Measurements from ENCODE around the gene DYNLT2.
"Not testable (repeated sequence)": the region's sequence is repeated elsewhere in the genome, so short reads cannot be mapped to it uniquely, and the experiment has no call there.

The DYNLT2 gene

DNA sequence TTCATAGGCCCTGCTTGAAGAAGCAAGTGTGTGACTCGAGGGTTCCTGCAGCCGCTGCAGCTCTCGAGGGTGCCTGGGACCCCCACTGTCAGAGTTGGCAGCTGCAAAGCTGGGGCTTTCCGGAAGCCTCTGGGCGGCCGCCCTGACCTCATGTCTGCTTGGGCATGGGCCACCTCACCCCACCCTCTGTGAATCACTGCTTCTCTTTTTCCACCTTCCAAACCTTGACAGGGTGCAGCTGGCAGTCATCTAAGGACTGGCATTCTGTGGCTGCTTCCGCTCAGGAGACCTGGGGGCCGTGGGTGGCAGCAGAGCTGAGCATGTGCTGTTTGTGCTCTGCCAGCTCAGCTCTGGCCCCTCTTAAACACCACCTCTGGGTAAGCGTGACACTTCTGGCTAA is 32.0 kb upstream of the DYNLT2 start:
- no peak for FAIRE-seq

DNA sequence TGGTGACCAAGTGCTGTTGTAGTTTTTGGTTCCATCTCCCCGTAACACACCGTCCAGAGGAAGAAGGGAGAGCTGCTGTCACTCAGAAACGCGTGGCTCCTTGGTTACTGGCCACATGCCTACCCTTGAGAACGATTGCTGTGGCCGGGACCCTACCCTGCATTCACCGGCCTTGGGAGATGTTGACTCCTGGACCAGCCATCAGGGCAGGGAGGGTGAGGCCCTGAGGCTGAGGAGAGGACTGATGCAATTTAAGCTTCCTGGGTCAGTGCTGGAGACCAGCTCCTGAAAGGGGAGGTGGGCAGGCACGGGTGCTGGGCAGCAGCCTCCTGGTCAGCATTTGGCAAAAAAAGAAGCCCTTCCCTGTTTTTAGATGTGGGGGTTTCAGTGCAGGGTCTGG is 31.6 kb upstream of the DYNLT2 start:
- no peak for FAIRE-seq

DNA sequence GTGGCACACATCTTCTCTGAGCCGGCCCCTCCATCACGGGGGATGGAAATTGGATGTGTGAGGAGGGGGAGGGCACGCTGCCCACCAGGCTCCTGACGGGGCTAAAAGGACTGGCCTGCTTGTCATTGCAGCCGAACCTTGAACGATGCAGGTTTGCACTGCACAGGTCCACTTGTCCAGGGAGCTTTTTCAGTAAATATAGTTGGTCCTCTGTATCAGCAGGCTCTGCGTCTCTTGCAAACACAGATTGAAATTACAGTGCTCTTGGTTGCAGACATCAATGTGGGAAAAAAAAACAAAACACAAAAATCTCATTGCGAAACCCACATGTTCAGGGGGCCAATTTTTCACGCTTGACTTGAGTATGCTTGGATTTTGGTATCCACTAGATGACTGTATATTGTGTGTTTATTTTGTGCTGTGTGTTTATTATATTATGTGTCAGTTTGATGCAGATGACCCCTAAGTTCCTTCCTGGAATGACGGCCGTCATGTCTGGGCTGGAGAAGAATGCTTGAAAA is 29.3 kb upstream of the DYNLT2 start:
- no peak for FAIRE-seq

DNA sequence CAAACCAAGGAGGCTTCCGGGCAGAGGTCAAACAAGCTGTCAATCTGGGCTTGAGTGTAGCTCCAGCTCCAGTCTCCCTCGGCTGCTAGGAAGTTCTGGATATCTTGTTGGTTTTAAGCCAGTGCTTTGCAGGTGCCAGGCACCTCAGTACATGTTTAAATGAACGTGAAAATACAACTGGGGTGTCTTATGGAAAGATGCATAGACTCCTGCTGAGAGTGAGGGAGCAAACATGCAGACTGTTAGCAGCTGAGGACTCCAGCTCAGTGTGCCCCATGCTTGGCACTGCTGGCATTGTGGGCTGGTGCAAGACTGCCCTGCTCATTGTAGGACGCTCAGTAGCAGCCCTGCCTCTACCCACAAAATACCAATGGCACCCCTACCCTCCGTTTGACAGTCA is 28.5 kb upstream of the DYNLT2 start:
- no peak for FAIRE-seq

DNA sequence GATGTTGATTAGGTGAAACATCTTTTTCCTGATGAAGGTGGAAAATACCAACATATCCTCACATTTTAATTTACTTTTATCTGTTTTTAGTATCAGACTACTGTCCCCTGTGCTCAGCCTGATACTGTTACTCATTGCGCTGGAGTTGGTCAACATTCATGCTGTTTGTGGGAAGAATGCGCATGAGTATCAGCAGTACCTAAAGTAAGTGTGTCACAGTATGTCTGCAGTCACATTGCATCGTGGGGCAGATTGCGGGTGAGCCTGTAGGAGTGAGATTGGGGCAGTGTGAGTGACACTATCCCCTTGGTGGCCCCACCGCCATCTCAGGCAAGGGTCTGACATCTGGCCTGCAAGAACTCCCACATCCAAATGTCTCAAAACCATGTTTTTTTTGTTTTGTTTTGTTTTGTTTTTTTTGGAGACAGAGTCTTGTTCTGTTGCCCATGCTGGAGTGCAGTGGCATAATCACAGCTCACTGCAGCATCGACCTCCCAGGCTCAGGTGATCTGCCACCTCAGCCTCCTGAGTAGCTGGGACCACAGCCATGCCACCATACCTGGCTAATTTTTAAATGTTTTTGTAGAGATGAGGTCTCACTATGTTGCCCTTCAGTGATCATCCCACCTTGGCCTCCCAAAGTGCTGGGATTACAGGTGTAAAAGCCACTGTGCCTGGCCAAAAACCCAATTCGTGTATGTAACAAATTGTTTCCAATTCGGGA is 27.9 kb upstream of the DYNLT2 start:
- no peak for FAIRE-seq

DNA sequence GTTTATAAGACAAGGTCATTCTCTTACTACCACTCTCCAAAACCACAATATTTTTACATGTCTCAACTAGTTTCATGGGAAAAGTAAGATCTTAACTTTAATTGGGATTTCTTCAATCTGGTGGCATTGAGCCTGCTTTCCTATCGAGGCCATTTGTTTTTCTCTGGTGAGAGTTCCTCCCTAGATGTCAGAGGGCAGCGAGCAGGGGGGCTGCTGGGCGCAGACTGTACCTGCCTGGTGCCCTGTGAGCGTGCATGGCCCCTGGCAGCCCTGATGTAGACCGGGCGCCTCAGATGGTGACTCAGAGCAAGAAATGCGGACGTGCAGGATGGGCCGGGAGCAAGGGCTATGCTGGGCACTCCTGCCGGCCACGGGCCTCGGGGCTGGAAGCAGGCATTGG is 27.3 kb upstream of the DYNLT2 start:
- no peak for FAIRE-seq

DNA sequence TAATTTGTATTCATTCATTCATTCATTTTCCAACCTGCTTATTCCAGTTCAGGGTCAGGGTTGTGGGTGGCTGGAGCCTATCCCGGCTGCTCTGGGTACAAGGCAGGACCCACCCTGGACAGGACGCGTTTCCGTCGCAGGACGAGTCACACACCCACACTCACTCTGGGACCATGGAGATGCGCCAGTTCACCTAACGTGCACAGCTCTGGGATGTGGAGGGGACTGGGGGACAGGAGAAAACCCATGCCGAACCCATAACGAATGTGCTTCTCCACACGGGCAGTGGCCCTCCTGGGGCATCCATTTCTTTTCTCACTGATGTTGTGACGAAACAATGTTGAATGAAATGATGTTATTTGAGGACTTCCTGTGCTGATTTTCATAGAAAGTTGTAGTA is 26.5 kb upstream of the DYNLT2 start:
- no peak for FAIRE-seq

DNA sequence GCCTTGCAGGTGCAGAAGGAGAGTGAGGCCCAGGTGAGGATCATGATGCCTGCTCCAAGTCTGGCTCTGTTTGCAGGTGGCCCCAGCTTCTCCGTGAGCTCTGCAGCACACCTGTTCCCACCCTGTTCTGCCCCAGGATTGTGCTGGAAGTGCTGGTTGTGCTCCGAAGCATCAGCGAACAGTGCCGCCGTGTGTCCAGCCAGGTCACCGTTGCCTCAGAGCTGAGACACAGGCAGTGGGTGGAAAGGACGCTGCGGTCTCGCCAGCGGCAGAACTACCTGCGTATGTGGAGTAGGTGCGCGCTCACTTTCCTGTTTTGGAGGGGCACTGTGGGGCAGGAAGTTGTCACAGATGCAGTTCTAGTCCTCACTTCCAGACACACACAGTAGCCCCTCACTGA is 25.0 kb upstream of the DYNLT2 start:
- no peak for FAIRE-seq

DNA sequence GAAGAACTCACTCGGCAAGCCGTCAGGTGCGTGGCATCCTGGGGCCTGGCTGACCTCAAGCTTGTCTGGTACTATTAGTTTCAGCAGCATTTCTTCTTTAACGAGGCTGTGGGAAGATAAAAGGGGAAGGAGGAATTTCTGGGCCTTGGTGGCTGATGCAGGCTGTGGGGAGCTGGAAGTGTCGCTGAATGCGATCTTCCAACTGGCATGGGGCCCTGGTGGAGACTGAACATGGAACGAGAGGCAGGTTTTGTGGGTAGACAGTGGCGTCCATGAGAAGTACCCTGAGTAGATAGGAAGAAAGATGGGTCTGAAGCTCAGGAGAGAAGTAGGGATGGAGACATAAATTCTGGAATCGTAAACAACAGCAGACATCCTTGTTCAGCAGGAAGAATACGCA is 23.9 kb upstream of the DYNLT2 start:
- no peak for FAIRE-seq

DNA sequence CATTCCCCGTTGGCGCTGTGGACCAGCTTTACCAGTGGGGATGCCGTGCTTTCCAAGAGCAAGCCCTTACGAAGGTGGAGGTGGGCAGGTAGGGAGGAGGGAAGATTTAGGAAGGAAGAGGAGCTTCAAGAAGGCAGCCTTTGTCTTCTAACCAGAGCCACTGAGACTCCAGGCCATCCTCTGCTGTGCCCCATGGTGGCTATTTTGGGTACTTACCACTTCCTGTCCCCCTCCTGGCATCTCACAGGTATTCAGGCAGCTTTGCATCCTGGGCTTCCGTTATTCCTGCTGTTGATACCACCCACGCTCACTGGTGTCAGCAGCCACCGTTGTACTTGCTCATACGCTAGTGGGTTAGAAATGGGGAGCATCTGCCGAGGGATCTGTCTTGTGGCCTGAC is 23.0 kb upstream of the DYNLT2 start:
- no peak for FAIRE-seq

DNA sequence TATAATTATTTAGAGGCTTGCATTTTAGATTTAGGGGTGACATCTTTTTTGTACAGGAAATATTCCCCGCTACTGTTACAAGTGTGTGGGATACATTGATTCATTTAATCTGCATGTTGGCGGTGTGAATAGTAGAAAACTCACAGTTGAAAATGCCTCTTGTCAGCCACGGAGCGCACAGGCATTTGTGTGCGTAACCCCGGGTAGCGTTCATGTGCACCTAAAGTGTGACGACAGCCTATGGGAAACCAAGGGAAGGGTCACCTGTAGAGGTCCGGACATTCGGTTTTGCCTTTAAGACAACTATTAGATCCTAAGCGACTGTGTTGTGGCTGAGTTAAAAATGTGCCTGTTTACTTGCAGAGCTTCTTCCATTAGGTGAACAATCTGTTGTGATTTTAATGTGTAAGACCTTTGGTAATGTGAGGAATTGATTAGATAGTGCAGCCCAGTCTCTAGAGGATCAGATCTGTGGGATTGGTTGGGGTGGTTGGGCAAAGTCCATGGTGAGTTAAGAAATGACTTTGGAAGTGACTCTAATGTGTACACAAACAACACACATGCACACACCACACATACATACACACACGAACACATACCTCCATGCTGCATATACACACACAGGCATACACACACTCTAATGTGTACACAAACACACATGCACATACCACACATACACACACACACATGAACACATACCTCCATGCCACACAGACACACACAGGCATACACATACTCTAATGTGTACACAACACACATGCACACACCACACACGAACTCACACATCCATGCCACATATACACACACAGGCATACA is 15.8 kb upstream of the DYNLT2 start:
- FAIRE-seq = no peak

DNA sequence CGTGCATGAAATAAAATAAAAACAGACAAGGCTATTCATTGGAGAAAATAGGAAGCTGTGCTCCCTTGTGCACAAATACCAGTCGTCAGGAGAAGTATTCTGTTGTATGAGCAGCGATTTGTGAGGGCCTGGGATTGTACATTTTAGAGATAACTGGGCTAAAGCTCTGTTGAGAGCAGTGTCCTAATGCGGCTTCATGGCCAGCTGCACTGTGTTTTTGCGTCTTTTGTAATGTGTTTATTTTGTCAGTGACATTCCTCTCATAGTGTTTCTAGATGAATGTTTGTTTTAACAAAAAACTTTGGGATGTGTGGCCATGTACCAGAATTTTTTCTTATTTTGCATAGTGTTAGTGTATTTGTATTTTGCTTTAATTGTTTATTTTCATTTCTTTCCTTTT is 14.9 kb upstream of the DYNLT2 start:
- FAIRE-seq = no peak

DNA sequence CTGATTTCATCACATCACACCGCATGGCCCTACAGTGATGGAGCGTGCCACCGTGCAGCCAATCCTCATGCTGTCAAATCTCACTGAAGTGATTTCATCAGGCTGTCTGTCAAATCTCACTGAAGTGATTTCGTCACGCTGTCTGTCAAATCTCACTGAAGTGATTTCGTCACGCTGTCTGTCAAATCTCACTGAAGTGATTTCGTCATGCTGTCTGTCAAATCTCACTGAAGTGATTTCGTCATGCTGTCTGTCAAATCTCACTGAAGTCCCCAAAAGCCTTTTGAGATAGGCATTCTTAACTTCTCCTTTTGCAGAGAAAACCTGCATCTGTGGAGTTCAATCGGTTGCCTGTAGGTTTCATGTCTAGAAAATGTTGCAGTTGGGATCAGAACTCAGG is 14.4 kb upstream of the DYNLT2 start:
- not testable (repeated sequence) for FAIRE-seq

DNA sequence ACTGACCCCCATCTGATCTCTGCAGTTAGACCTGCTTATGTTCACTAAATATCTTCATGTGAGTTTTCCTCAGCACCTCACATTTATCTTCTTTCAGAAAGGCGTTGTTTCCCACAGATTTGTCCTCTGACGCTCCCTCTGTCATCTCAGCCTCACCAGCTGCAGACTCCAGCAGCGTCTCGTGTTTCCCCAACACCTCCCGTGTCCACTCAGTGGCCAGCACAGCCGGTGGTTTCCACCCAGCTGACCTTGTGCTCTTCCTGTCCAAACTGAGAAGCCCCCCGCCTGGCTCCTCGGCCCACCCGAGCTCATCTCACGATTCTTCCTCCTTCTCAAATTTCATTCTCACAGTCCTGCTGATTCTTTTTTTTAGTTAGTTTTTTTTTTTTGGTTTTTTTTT is 12.5 kb upstream of the DYNLT2 start:
- no peak for FAIRE-seq

DNA sequence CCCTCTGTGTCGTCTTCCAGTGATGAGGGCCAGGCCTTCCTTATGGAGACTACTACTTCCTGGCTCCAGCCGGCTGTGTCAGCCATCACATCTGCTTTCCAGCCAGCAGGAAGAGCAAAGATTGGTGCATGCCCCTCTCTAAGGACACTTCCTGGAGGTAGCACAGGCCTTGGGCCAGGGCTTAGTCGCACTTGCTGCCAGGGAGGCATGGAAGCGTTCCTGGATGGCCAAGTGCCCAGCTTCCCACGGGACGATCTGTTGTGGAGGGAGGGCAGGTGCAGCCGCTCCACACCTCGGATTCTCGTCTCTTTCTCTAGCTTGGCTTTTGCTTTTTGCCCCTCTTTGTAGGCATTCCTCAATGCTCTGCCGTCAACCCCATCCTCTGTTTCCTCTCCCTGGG is 11.9 kb upstream of the DYNLT2 start:
- no peak for FAIRE-seq

DNA sequence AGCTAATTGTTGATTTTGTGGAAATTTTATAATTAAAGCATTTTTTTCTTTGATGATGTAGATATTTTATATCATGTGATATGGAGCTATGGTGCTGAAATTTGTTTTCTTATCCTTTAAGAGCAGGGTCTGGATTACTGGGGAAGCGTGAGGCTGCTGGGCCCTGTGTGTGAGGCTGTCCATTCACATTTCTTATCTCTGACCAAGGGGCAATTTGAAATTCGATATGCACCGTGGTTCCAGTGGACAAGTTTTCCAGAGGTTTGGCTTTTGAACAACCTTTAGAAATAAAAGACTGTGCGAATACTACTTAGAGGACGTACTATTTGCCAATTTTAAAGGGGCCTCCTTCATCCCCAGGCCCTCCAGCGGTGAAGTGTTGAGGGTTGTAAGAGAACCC is 3.8 kb upstream of the DYNLT2 start:
- FAIRE-seq = no peak

DNA sequence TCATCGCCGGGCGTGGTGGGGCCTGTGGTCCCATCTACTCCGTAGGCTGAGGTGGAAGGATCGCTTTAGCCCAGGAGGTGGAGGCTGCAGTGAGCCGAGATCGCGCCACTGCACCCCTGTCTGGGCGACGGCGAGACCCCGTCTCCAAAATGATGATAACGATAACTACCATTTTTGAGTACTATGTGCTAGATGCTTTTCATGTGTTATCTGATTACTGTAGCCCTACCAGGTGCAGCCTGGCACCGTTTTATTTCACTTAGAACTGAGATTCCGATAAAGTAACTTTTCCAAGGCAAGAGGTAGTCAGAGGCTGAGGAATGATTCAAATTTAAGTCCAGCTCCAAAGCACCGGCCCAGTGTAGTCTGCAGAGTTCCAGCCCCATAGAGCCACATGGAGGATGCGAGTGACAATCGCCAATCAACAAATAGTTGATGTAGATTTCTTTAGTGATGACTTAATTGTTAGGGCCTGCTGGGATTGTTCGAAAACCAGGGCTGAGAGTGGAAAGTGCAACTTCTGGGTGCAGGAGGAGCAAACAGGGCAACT is 777 bp upstream of the DYNLT2 start:
- no peak for FAIRE-seq

DNA sequence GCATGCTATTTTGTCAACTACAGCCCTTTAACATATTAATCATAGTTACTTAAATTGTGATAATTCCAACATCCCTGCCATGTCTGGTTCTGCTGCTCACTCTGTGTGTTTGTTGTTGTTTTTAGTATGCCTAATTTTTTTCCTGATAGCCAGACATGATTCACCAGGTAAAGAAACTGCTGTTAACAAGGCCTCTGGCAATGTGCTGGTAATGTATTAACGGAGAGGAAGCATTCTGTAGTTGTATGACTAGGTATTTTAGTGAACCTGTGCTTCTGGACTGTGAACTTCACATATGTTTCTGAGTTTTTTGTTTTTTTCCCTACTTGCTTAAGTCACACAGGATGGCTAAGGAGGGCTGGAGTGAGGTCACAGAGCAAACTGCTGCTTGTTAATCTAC is 4.8 kb downstream of the DYNLT2 start:
- no peak for FAIRE-seq

DNA sequence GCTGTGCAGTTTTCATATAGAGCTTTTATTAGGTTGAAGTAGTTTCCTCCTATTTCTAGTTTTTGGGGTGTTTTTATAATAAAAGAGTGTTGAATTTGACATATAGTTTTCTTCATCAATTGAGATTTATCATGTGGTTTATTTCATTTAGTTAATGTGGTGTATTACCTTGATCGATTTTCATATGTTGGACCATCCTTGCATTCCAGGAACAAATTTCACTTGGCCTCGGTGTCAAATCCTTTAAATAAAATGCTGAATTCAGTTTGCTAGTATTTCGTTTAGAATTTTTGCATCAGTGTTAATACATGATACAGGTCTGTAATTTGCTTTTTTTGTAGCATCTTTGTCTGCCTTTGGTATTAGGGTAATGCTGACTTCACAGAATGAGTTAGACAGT is 6.0 kb downstream of the DYNLT2 start:
- no peak for FAIRE-seq

DNA sequence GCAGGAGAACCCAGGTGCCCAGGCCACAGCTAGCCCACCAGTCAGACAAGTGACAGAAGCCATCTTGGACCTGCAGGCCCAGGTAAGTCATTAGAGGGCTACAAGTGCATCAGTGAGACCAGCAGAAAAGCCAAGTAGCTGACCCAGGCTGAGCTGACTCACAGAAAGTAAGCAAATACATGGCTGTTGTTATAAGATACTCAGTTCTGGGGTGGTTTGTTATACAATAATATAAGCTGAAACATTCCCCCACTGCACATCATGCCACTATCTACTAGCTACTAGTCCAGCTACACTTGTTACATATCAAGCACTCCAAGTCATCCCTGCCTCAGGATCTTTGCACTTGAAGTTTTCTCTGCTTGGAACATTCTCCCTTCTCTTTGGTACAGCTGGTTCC is 10.0 kb downstream of the DYNLT2 start:
- no peak for FAIRE-seq

DNA sequence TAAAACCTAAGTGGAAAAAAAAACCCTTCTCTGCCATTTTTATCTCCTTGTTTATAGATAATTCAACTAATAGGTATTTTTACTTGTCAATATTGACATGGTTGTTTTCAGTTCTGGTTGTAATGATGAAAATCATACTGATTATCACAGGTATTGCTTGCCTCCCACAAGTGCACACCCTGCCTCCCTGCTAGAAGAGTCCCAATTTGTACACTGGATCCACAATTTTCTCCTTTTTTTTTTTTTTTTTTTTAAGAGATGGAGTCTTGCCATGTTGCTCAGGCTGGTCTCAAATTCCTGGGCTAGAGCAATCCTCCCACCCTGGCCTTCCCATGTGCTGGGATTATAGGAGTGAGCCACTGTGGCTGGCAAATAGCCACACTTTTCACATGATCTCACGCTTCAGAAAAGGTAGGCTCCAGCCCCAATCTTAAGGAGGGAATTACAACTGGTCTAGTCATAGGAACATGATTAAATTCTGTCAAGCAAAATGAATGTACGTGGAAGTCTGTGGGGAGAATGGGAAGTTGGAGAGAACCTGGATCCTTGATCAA is 12.3 kb downstream of the DYNLT2 start:
- no peak for FAIRE-seq

DNA sequence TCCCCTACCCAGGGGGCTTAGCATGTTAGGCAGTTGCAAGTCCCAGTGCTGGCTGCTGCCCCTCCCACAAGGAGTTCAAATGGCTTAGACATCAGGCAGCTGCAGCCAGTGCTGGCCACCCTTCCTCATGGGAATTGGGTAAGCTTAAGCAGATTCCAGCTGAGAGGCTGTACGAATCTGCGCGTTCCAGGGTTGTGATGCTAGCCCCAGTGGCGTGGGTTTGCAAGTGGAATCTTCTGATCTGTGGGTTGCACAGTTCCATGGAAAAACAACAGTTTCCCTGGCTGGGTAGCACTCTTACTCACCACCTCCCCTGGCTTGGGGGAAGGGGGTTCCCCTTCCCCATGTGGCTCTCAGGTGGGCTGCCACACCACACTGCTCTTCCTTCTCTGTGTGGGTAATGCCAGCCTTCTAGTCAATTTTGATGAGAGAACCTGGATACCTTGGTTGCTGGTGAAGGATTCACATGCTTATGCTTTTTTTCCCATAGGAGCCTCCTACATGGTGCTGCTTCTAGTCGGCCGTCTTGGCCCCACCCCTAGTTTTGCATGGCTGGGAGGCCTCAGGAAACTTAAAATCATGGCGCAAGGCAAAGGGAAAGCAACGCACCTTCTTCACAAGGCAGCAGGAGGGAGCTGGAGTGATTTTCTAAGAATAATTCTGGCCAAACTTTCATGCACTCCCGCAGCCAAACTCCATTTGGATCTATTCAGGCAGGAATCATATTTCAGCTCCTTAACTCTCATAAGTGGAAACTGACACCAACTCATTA is 13.0 kb downstream of the DYNLT2 start:
- FAIRE-seq = no peak

DNA sequence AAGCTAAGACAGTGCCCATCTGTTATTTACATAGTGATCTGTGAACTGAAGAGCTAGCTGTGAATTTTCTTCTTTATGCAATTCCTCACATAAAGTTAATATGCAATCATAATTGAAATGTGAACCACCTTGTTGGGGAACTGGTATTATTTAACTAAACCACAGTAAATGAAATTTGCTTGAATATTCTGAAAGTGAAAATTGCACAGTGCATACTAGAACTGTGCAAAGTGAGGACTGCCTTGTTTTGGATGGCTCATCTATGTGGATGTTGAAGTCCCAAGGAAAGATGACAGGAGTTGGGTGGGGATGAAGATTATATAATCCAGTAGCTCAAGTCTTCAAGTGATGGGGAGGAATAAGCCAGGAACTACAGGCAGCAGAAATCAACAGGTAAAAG is 21.4 kb downstream of the DYNLT2 start:
- FAIRE-seq = no peak

Data from TTC549 (cell line).